Measurements from ENCODE around the gene RASGRF2.

DNA sequence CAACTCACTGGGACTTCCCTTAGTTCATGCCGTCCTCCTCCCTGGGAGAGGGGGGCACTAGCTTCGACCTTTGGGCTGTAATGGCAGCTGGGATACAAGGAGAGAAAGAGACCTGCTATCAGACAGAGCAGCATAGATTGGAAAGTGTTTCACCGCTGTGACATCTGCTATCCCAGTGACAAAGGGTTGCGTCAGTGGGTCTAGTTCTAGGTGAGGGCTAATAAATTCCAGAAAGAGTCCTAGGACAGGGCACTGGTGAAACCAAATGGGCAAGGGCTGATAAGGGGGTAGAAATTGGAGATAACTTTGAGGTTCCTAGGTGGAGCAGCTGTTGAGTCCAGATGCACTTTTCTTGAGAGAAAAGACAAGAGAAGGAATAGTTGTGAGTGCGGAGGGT lies 62.5 kb downstream of the RASGRF2 start:
- TF ChIP-seq CTCF (conservative IDR thresholded peaks at IDR 0.05), result no peak
- TF ChIP-seq EZH2 (IDR thresholded peaks at IDR 0.05; ENCODE audit: low read depth), result no peak
